Stomach (tissue), 4 donors: ENCODE measurements around the gene POLA1.

Experiments
- EP300 ChIP-seq: sonication (generic); formaldehyde crosslinking; IDR thresholded peaks from one replicate; pipeline ENCODE4 v1.6.1; 2017; ENCODE audit warnings: antibody characterized with exemption
- POLR2A ChIP-seq, 4 donors: fragments of 450-650 bp; IDR thresholded peaks; one replicate each; pipeline ENCODE4 v1.6.1; 2016; ENCODE audit warnings: antibody characterized with exemption in 4 of 4, control low read depth in 2 of 4, mild to moderate bottlenecking in 1 of 4, moderate library complexity in 1 of 4
- TF ChIP-seq, protein P1 (sequence below), 7 experiments: fragments of 450-650 bp in 4 of 7; fragments of 200-600 bp in 3 of 7; sonication (generic) in 3 of 7; IDR thresholded peaks; one replicate each; pipeline ENCODE4 v1.5.1; 2016 to 2019; ENCODE audit warnings: antibody characterized with exemption in 7 of 7, control low read depth in 2 of 7, mild to moderate bottlenecking in 1 of 7

DNA sequence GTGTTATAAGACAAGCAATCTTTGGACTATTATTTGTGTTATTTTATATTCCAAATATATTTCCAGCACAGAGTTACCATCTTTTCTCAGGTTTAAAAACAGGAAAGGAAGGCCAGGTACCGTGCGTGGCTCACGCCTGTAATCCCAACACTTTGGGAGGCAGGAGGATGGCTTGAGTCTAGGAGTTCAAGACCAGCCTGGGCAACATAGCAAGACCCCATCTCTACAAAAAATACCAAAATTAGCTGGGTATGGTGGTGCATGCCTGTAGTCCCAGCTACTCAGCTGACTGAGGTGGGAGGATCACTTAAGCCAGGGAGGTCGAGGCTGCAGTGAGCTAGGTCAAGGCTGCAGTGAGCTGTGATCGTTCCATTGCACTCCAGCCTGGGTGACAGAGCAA is 140.0 kb downstream of the POLA1 start:
- TF ChIP-seq, protein P1, sequence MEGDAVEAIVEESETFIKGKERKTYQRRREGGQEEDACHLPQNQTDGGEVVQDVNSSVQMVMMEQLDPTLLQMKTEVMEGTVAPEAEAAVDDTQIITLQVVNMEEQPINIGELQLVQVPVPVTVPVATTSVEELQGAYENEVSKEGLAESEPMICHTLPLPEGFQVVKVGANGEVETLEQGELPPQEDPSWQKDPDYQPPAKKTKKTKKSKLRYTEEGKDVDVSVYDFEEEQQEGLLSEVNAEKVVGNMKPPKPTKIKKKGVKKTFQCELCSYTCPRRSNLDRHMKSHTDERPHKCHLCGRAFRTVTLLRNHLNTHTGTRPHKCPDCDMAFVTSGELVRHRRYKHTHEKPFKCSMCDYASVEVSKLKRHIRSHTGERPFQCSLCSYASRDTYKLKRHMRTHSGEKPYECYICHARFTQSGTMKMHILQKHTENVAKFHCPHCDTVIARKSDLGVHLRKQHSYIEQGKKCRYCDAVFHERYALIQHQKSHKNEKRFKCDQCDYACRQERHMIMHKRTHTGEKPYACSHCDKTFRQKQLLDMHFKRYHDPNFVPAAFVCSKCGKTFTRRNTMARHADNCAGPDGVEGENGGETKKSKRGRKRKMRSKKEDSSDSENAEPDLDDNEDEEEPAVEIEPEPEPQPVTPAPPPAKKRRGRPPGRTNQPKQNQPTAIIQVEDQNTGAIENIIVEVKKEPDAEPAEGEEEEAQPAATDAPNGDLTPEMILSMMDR (IDR thresholded peaks at IDR 0.05), result no peak
- TF ChIP-seq EP300 (no peak), POLR2A (IDR thresholded peaks at IDR 0.05) (no peak)
